Activated CD4-positive, alpha-beta T cell treated with anti-CD3 and anti-CD28 coated beads, Interleukin-10, Interleukin-2, amounts not matched to agents 100 ng/mL and 50 ng/mL, durations not matched to agents 16 hours and 8 hours (primary cell): ENCODE results near the gene FKBP5.

Experiments used
- DNase-seq: peaks from one replicate; pipeline ENCODE4 v3.0.0-alpha.2; 2020

FKBP5 gene

GRCh38 chr6:35651244-35651643, 37.5 kb downstream of the FKBP5 start:
- no peak for DNase-seq

- no peak for DNase-seq
Measured at GRCh38 chr6:35650015-35650414, 38.7 kb downstream of the FKBP5 start.

GRCh38 chr6:35648203-35648602, 40.5 kb downstream of the FKBP5 start:
- DNase-seq: no peak

GRCh38 chr6:35647400-35647799, 41.3 kb downstream of the FKBP5 start:
- no peak for DNase-seq

GRCh38 chr6:35643162-35643535, 45.6 kb downstream of the FKBP5 start:
- DNase-seq: no peak

GRCh38 chr6:35642471-35643161, 46.1 kb downstream of the FKBP5 start:
- DNase-seq: no peak

- no peak for DNase-seq
Measured at GRCh38 chr6:35640017-35640664, 48.6 kb downstream of the FKBP5 start.

GRCh38 chr6:35638679-35639078, 50.0 kb downstream of the FKBP5 start:
- DNase-seq: no peak

GRCh38 chr6:35637911-35638310, 50.8 kb downstream of the FKBP5 start:
- no peak for DNase-seq

- no peak for DNase-seq
Measured at GRCh38 chr6:35635601-35636597, 52.8 kb downstream of the FKBP5 start.

GRCh38 chr6:35634316-35634715, 54.4 kb downstream of the FKBP5 start:
- no peak for DNase-seq

GRCh38 chr6:35633579-35634089, 55.1 kb downstream of the FKBP5 start:
- no peak for DNase-seq

GRCh38 chr6:35629876-35630378, 58.8 kb downstream of the FKBP5 start:
- DNase-seq: no peak

GRCh38 chr6:35626401-35626800, 62.3 kb downstream of the FKBP5 start:
- DNase-seq: no peak

GRCh38 chr6:35624341-35625070, 64.2 kb downstream of the FKBP5 start:
- no peak for DNase-seq

GRCh38 chr6:35622283-35622682, 66.4 kb downstream of the FKBP5 start:
- no peak for DNase-seq

- no peak for DNase-seq
Measured at GRCh38 chr6:35620706-35621105, 68.0 kb downstream of the FKBP5 start.

- DNase-seq: no peak
Measured at GRCh38 chr6:35613762-35614161, 75.0 kb downstream of the FKBP5 start.

GRCh38 chr6:35611240-35611639, 77.5 kb downstream of the FKBP5 start:
- DNase-seq: peak; percentile 56

- DNase-seq: no peak
Measured at GRCh38 chr6:35610830-35611229, 77.9 kb downstream of the FKBP5 start.

- DNase-seq: no peak
Measured at GRCh38 chr6:35609588-35609987, 79.1 kb downstream of the FKBP5 start.

GRCh38 chr6:35607517-35608233, 81.0 kb downstream of the FKBP5 start:
- no peak for DNase-seq
